Measurements from ENCODE around the gene IER3IP1. TPM values are rescaled to one million over a fixed set of nuclear protein-coding genes. Genes with fewer than 3 reads are reported as not detected.

IER3IP1 gene
- total RNA-seq, 1 donor from 2014 or later, result 8.8 TPM

DNA sequence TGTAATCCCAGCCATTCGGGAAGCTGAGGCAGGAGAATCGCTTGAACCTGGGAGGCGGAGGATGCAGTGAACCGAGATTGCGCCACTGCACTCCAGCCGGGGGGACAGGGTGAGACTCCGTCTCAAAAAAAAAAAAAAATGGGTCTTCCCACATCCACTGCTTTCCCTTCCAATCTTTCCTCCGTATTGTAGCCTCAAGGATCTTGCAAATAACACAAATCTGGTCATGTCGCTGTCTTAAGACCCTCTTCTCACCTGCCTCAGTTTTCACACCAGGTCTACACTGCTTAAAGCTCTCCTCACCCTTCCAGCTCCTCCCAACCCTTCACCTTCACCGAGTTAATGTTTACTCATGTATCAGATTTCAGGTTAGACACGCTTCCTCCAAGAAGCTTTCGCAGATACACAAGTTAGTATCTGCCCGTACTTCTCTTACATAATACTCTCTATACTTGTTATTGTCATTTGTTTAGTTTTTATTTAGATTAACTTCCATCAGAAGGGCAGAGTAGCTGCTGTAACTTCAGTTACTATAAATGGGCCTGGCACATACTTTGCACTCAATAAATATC is 1.5 kb downstream of the IER3IP1 start:
- no peak overlapping the region for H3K27ac Mint-ChIP-seq
- intact Hi-C loops (cut with micrococcal nuclease), result no loop called here
- peaks cover 6% of the 10 kb centered on the region for H3K27me3 Mint-ChIP-seq
- H3K9me3 Mint-ChIP-seq, result no peaks in the 10 kb centered on the region
- peaks cover 5% of the 10 kb centered on the region for H3K36me3 Mint-ChIP-seq (ENCODE audit: low read depth)
- TF ChIP-seq, protein P1, sequence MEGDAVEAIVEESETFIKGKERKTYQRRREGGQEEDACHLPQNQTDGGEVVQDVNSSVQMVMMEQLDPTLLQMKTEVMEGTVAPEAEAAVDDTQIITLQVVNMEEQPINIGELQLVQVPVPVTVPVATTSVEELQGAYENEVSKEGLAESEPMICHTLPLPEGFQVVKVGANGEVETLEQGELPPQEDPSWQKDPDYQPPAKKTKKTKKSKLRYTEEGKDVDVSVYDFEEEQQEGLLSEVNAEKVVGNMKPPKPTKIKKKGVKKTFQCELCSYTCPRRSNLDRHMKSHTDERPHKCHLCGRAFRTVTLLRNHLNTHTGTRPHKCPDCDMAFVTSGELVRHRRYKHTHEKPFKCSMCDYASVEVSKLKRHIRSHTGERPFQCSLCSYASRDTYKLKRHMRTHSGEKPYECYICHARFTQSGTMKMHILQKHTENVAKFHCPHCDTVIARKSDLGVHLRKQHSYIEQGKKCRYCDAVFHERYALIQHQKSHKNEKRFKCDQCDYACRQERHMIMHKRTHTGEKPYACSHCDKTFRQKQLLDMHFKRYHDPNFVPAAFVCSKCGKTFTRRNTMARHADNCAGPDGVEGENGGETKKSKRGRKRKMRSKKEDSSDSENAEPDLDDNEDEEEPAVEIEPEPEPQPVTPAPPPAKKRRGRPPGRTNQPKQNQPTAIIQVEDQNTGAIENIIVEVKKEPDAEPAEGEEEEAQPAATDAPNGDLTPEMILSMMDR (IDR thresholded peaks at IDR 0.05), result no peak
- H3K4me1 Mint-ChIP-seq, result peaks cover 2% of the 10 kb centered on the region
- ATAC-seq (ENCODE audit: low read depth) (no peak), DNase-seq (no peak)
- no peak overlapping the region for H3K4me3 Mint-ChIP-seq
- POLR2A ChIA-PET, result interaction anchor here (1.5 kb wide), 1 partner anchor 25 kb away, joined by 8 read pairs; the partner anchor contains the start of gene HDHD2
- CTCF ChIA-PET, result no interaction called here

DNA sequence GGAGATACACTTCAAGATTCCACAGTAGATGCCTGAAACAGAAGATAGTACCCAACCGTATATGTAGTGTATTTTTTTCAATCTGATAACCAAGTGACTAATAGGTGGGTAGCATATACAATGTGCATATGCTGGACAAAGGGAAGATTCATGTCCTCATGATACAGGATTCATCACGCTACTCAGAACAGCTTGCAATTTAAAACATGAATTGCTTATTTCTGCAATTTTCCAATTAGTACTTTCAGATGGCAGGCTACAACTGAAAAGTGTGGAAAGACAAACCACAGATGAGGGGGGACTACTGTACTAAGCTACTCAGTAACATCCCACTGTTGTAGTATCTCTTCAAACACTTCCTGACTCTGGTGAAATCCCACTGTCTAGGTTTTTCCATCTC is 3.7 kb downstream of the IER3IP1 start:
- intact Hi-C loops (cut with micrococcal nuclease), result no loop called here

DNA sequence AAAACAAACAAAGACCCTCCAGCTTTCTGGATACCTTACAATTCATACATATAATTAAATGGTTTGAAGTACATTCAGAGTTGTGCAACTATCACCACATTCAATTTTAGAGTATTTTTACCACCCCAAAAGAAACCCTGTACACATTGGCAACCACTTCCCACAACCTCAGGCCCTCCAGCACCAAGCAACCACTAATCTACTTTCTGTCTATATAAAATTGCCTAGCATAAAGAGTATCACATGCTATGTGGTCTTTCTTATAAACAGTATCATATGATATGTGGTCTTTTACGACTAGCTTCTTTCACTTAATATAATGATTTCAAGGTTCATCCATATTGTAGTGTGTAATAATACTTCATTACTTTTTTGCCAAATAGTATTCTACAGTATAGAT is 7.3 kb downstream of the IER3IP1 start:
- Mint-ChIP-seq H3K27ac (no peak overlapping the region), H3K36me3 (ENCODE audit: low read depth) (peaks cover 7% of the 10 kb centered on the region), H3K9me3 (no peaks in the 10 kb centered on the region), H3K4me3 (no peak overlapping the region), H3K4me1 (peaks cover 14% of the 10 kb centered on the region), H3K27me3 (no peaks in the 10 kb centered on the region)
- DNase-seq, result no peak
- POLR2A ChIA-PET, result no interaction called here
- TF ChIP-seq, protein P1 (IDR thresholded peaks at IDR 0.05), result no peak
- intact Hi-C loops (cut with micrococcal nuclease), result no loop called here
- CTCF ChIA-PET, result no interaction called here
- no peak for ATAC-seq (ENCODE audit: low read depth)

More for the DNA sequence above, 3.7 kb downstream of the IER3IP1 start:
- H3K27me3 Mint-ChIP-seq, result peaks cover 4% of the 10 kb centered on the region
- POLR2A ChIA-PET, result no interaction called here
- DNase-seq, result no peak
- TF ChIP-seq, protein P1 (IDR thresholded peaks at IDR 0.05), result no peak
- H3K4me1 Mint-ChIP-seq, result peaks cover 4% of the 10 kb centered on the region
- no peak overlapping the region for H3K4me3 Mint-ChIP-seq
- H3K9me3 Mint-ChIP-seq, result no peaks in the 10 kb centered on the region
- H3K36me3 Mint-ChIP-seq (ENCODE audit: low read depth), result peaks cover 5% of the 10 kb centered on the region
- no peak overlapping the region for H3K27ac Mint-ChIP-seq
- no peak for ATAC-seq (ENCODE audit: low read depth)
- CTCF ChIA-PET, result no interaction called here

DNA sequence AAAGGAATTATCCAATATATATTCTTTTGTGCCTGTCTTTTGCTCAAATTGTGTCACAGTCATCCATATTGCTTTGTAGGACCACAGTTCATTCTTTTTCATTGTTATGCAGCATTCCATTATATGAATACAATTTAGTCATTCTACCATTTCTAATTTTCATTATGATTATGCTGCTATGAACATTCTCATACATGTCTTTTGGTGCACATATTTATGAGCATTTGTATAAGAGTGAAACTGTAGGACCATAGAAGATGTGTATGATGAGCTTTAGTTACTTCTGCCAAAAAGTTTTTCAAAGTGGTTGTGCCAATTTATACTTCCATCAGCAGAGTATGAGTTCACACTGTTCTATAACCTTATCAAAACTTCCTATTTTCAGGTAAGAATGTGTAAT is 7.7 kb downstream of the IER3IP1 start:
- POLR2A ChIA-PET, result no interaction called here
- Mint-ChIP-seq H3K27ac (no peak overlapping the region), H3K4me1 (peaks cover 17% of the 10 kb centered on the region), H3K27me3 (no peaks in the 10 kb centered on the region), H3K36me3 (ENCODE audit: low read depth) (peaks cover 8% of the 10 kb centered on the region), H3K4me3 (no peak overlapping the region), H3K9me3 (no peaks in the 10 kb centered on the region)
- TF ChIP-seq, protein P1 (IDR thresholded peaks at IDR 0.05), result no peak
- intact Hi-C loops (cut with micrococcal nuclease), result no loop called here
- no peak for ATAC-seq (ENCODE audit: low read depth)
- CTCF ChIA-PET, result no interaction called here
- no peak for DNase-seq

DNA sequence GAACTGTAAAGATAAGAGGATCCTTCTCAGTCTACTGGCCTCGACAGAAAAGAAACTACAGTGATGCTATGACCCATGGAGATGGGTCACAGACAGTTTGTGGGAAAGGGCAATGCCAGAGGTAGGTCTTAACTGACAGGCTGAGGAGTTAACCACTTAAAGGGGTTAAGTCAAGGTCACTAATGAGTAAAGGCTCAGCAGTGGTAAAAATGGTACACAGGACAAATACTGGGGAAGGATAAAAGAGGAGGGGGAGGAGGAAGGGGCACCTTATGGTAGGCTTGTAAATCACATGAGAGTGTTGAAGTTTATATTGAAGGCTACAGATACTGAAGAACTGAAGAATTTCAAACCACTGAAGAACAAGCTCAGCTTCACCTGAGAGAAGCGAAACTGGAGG is 9.9 kb downstream of the IER3IP1 start:
- CTCF ChIA-PET, result no interaction called here
- Mint-ChIP-seq H3K27me3 (no peaks in the 10 kb centered on the region), H3K4me3 (no peak overlapping the region), H3K36me3 (ENCODE audit: low read depth) (peaks cover 8% of the 10 kb centered on the region), H3K4me1 (peaks cover 25% of the 10 kb centered on the region), H3K9me3 (no peaks in the 10 kb centered on the region), H3K27ac (no peak overlapping the region)
- TF ChIP-seq, protein P1 (IDR thresholded peaks at IDR 0.05), result no peak
- DNase-seq, result no peak
- intact Hi-C loops (cut with micrococcal nuclease), result no loop called here
- ATAC-seq (ENCODE audit: low read depth), result no peak
- POLR2A ChIA-PET, result no interaction called here
